Osteoblast (primary cell): ENCODE results near the gene MARCHF11. TPM values are rescaled to one million over a fixed set of nuclear protein-coding genes. Genes with fewer than 3 reads are reported as not detected.

Source experiments
- DNase-seq: peaks from one replicate; pipeline ENCODE4 v3.0.0; 2011; ENCODE audit warnings: low spot score, mixed read lengths; ENCODE audit not compliant: insufficient read length; ENCODE audit errors: missing footprints
- H2AFZ ChIP-seq: 2 replicates; pipeline ENCODE4 v1.6.0; 2011; ENCODE audit warnings: mild to moderate bottlenecking, low read length
- H3K27ac ChIP-seq: 2 replicates; pipeline ENCODE4 v1.5.1; 2011; ENCODE audit warnings: mild to moderate bottlenecking, low read depth, low read length, moderate library complexity
- H3K27me3 ChIP-seq: 2 replicates; pipeline ENCODE4 v1.6.0; 2012; ENCODE audit warnings: mild to moderate bottlenecking, control low read depth, inconsistent platforms, low read length, moderate library complexity; ENCODE audit not compliant: insufficient read depth
- H3K36me3 ChIP-seq: 2 replicates; pipeline ENCODE4 v1.5.1; 2011; ENCODE audit warnings: mild to moderate bottlenecking, low read length, control low read depth, moderate library complexity; ENCODE audit not compliant: insufficient read depth
- H3K4me1 ChIP-seq: 2 replicates; pipeline ENCODE4 v1.5.1; 2011; ENCODE audit warnings: mild to moderate bottlenecking, low read length, control low read depth, moderate library complexity; ENCODE audit not compliant: insufficient read depth
- H3K4me2 ChIP-seq: 2 replicates; pipeline ENCODE4 v1.6.0; 2011; ENCODE audit warnings: mild to moderate bottlenecking, low read length; ENCODE audit not compliant: insufficient read depth
- H3K4me3 ChIP-seq: fragments of 200-600 bp; sonication (generic); 3 replicates; pipeline ENCODE4 v1.5.1; 2012; ENCODE audit warnings: mild to moderate bottlenecking, low read length, inconsistent platforms; ENCODE audit not compliant: insufficient read depth
- H3K79me2 ChIP-seq: 2 replicates; pipeline ENCODE4 v1.6.0; 2012; ENCODE audit warnings: mild to moderate bottlenecking, low read length, control low read depth, inconsistent platforms; ENCODE audit not compliant: insufficient read depth
- H3K9me3 ChIP-seq: 2 replicates; pipeline ENCODE4 v1.5.1; 2011; ENCODE audit warnings: low read depth, low read length, control low read depth
- H4K20me1 ChIP-seq: 2 replicates; pipeline ENCODE4 v1.6.0; 2012; ENCODE audit warnings: mild to moderate bottlenecking, low read length, control low read depth; ENCODE audit not compliant: insufficient read depth
- CTCF ChIP-seq: IDR thresholded peaks from 2 replicates; pipeline ENCODE4 v1.5.1; 2011; ENCODE audit warnings: mild to moderate bottlenecking, low read depth, low read length, moderate library complexity; ENCODE audit errors: extremely low read depth
- total RNA-seq: library from RNA; depleted of rRNA; stranded (reverse); fragments of >200 nt; gene quantifications from 2 replicates; pipeline ENCODE4 v1.2.3, GENCODE V29; 2012

The MARCHF11 gene
- total RNA-seq, 1 donor: not detected

GRCh38 chr5:16065831-16066230 is 113.8 kb downstream of the MARCHF11 start:
- Histone ChIP-seq H3K9me3 (no peaks in the 10 kb centered on the region), H3K79me2 (no peaks in the 10 kb centered on the region), H3K27ac (no peak overlapping the region), H4K20me1 (no peaks in the 10 kb centered on the region), H3K4me3 (no peak overlapping the region), H3K4me1 (no peaks in the 10 kb centered on the region), H3K36me3 (no peaks in the 10 kb centered on the region), H3K27me3 (no peaks in the 10 kb centered on the region), H3K4me2 (no peak overlapping the region), H2AFZ (no peak overlapping the region)
- no peak for TF ChIP-seq CTCF
- DNase-seq: no peak

GRCh38 chr5:16064135-16064893 is 115.3 kb downstream of the MARCHF11 start:
- DNase-seq: no peak
- Histone ChIP-seq H3K4me3 (no peak overlapping the region), H3K27ac (no peak overlapping the region), H4K20me1 (no peaks in the 10 kb centered on the region), H3K4me2 (no peak overlapping the region), H2AFZ (no peak overlapping the region), H3K36me3 (no peaks in the 10 kb centered on the region), H3K4me1 (no peaks in the 10 kb centered on the region), H3K9me3 (no peaks in the 10 kb centered on the region), H3K79me2 (no peaks in the 10 kb centered on the region), H3K27me3 (no peaks in the 10 kb centered on the region)
- TF ChIP-seq CTCF: no peak

GRCh38 chr5:16061163-16061562 is 118.4 kb downstream of the MARCHF11 start:
- no peak for TF ChIP-seq CTCF
- H4K20me1 ChIP-seq: no peaks in the 10 kb centered on the region
- H2AFZ ChIP-seq: no peak overlapping the region
- no peak overlapping the region for H3K27ac ChIP-seq
- no peaks in the 10 kb centered on the region for H3K79me2 ChIP-seq
- H3K36me3 ChIP-seq: no peaks in the 10 kb centered on the region
- DNase-seq: no peak
- H3K4me2 ChIP-seq: no peak overlapping the region
- H3K4me3 ChIP-seq: no peak overlapping the region
- H3K27me3 ChIP-seq: no peaks in the 10 kb centered on the region
- H3K9me3 ChIP-seq: no peaks in the 10 kb centered on the region
- H3K4me1 ChIP-seq: no peaks in the 10 kb centered on the region

- Histone ChIP-seq H3K27me3 (no peaks in the 10 kb centered on the region), H3K4me3 (no peak overlapping the region), H3K4me1 (no peaks in the 10 kb centered on the region), H3K4me2 (no peak overlapping the region), H3K27ac (no peak overlapping the region), H3K9me3 (no peaks in the 10 kb centered on the region), H4K20me1 (no peaks in the 10 kb centered on the region), H3K79me2 (no peaks in the 10 kb centered on the region), H3K36me3 (no peaks in the 10 kb centered on the region), H2AFZ (no peak overlapping the region)
- TF ChIP-seq CTCF: no peak
- no peak for DNase-seq
These were observed 122.3 kb downstream of the MARCHF11 start for GRCh38 chr5:16057277-16057676.
